Activated CD4-positive, alpha-beta T cell treated with anti-CD3 and anti-CD28 coated beads, Interleukin-2, amount 50 U/mL, for 24 hours (primary cell): Measurements from ENCODE around the gene RNF225.
"Not testable (repeated sequence)": the region's sequence is repeated elsewhere in the genome, so short reads cannot be mapped to it uniquely, and the experiment has no call there.

Source experiments
- DNase-seq, 2 donors: peaks; one replicate each; pipeline ENCODE4 v3.0.0-alpha.2; 2020; ENCODE audit warnings: low read depth in 1 of 2, low spot score in 1 of 2

The RNF225 gene

GRCh38 chr19:58395220-58395978 is at the start of gene RNF225:
TSS of gene RNF225 (plus strand) at chr19:58395656. CDS start at chr19:58396090, 434 bp downstream.
- no peak for DNase-seq

- DNase-seq, result peak; percentile 42 to 52
These were observed 48.2 kb upstream of the RNF225 start for GRCh38 chr19:58346961-58347929.

- DNase-seq, result not testable (repeated sequence)
These were observed 47.4 kb upstream of the RNF225 start for GRCh38 chr19:58348080-58348479.

GRCh38 chr19:58349590-58349989 is 45.9 kb upstream of the RNF225 start:
- DNase-seq, result no peak

- DNase-seq, result no peak
These were observed 45.2 kb upstream of the RNF225 start for GRCh38 chr19:58350001-58350861.

GRCh38 chr19:58350871-58351557 is 44.4 kb upstream of the RNF225 start:
- DNase-seq, result no peak

- no peak for DNase-seq
These were observed 43.9 kb upstream of the RNF225 start for GRCh38 chr19:58351558-58351878.

- no peak for DNase-seq
These were observed 43.3 kb upstream of the RNF225 start for GRCh38 chr19:58351990-58352755.

GRCh38 chr19:58352760-58353671 is 42.4 kb upstream of the RNF225 start, which contains the start of gene A1BG:
TSS of gene A1BG (minus strand) at chr19:58353492. CDS start at chr19:58353437, 55 bp downstream.
- DNase-seq, result no peak

GRCh38 chr19:58353717-58354477 is 41.6 kb upstream of the RNF225 start:
- no peak for DNase-seq

GRCh38 chr19:58354478-58355030 is 40.9 kb upstream of the RNF225 start:
- DNase-seq, result no peak

- DNase-seq, result no peak
These were observed 40.1 kb upstream of the RNF225 start for GRCh38 chr19:58355215-58355796.

- DNase-seq, result no peak
These were observed 39.3 kb upstream of the RNF225 start for GRCh38 chr19:58355908-58356765.

GRCh38 chr19:58356766-58357480 is 38.5 kb upstream of the RNF225 start:
- no peak for DNase-seq

GRCh38 chr19:58357481-58358145 is 37.8 kb upstream of the RNF225 start:
- DNase-seq, result no peak
